GM12873 (cell line): ENCODE data around the gene PTPRO.

Experiments
- TF ChIP-seq, protein P1 (sequence below): IDR thresholded peaks from 2 replicates; pipeline ENCODE4 v1.5.1; 2012; ENCODE audit warnings: low read depth, mild to moderate bottlenecking, moderate library complexity, low read length, control low read depth; ENCODE audit not compliant: insufficient read depth; ENCODE audit errors: missing control alignments

Gene PTPRO

DNA sequence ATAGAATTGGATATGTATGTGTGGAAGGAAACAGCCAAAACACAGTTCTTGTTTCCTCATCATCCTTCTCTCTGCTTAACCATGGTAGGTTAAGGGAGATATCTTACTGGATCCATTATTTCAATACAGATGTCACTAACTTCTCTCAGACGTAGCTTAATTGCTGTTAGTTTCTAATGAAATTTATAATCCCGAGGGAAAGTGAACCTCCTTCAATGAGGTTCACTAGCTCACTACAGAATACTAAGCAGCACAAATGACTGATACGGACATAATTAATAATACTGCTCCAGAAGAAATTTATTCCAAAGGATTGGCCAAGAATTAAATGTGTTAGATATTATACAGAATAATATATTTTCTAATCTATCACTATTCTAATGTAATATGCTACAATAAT, 28.6 kb upstream of the PTPRO start:
- TF ChIP-seq, protein P1, sequence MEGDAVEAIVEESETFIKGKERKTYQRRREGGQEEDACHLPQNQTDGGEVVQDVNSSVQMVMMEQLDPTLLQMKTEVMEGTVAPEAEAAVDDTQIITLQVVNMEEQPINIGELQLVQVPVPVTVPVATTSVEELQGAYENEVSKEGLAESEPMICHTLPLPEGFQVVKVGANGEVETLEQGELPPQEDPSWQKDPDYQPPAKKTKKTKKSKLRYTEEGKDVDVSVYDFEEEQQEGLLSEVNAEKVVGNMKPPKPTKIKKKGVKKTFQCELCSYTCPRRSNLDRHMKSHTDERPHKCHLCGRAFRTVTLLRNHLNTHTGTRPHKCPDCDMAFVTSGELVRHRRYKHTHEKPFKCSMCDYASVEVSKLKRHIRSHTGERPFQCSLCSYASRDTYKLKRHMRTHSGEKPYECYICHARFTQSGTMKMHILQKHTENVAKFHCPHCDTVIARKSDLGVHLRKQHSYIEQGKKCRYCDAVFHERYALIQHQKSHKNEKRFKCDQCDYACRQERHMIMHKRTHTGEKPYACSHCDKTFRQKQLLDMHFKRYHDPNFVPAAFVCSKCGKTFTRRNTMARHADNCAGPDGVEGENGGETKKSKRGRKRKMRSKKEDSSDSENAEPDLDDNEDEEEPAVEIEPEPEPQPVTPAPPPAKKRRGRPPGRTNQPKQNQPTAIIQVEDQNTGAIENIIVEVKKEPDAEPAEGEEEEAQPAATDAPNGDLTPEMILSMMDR = no peak

DNA sequence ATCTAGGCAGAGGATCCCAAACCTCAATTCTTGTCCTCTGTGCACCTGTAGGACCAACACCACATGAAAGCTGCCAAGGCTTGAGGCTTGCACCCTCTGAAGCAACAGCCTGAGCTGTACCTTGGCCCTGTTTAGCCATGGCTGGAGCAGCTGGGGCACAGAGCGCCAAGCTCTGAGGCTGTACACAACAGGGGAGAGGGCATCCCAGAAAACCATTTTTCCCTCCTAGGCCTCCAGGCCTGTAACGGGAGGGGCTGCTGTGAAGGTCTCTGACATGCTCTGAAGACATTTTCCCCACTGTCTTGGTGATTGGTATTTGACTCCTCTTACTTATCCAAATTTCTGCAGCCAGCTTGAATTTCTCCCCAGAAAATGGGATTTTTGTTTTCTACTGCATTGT, 22.4 kb upstream of the PTPRO start:
- TF ChIP-seq, protein P1 = no peak

DNA sequence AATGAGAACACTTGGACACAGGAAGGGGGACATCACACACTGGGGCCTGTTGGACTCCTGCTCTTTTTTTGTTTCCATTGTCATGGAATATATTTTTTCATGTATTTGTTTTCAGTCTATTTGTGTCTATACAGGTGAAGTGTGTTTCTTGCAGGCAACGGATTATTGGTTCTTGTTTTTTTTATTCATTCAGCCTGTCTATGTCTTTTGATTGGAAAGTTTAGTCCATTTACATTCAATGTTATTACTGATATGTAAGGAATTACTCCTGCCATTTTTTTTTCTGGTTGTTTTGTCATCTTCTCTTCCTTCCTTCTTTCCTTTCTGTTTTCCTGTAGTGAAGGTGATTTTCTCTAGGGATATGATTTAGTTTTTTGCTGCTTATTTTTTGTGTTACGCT, 18.0 kb upstream of the PTPRO start:
- TF ChIP-seq, protein P1 = no peak

DNA sequence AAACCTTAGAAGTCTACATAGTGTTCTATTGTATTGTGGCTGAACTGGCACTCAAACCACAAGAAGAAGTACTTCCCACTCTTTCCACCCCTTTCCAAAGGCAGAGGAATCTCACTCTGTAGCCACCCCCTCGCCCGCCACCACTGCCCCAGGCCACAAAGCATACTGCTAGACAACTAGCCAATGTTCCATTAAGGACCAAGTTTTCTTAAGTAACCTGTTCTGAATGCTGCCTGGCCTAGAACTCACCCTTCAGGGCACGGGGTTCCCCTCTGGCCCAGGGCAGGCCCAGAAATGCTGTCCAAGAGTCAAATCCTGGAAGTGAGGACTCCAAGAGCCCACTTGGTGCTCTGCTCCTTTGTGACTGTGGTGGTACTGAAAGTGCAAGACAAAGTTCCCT, 15.7 kb upstream of the PTPRO start:
- TF ChIP-seq, protein P1 = no peak

DNA sequence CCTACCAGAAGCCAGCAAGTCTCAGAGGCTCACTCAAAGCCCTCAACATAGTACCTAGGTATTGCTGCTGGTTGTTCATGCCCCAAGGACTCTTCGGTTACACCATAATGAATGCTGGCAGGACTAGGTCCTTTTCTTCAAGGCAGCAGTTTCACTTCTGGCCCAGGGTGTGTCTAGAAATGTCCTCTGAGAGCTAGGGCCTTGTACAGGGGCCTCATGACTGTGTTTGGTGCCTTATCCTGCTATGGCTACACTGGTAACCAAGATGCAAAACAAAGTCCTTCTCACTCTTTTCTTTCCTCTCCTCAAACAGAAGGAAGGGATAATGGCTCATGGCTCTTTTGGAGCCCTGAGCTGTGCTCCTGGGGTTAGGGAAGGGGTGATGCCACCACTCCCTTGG, 15.2 kb upstream of the PTPRO start:
- TF ChIP-seq, protein P1 = no peak

DNA sequence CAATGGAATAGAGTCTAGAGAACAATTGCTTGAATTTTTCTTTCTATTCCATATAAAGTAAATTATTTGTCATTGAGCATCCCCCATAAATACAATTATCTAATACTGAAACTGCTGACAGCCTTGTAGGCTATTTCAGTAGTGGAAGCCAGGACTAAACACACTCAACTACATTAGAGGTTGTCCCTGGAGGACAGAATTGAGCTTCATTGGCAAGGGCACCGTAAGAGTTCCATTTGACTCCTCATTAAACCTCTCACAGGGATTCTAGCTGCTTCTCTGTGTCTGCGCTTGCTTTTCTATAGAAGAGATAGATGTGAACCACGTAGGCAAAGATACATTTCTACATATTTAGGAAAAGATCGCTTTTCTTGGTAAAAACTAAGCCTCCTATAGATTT, 3.5 kb upstream of the PTPRO start:
- TF ChIP-seq, protein P1 = no peak

DNA sequence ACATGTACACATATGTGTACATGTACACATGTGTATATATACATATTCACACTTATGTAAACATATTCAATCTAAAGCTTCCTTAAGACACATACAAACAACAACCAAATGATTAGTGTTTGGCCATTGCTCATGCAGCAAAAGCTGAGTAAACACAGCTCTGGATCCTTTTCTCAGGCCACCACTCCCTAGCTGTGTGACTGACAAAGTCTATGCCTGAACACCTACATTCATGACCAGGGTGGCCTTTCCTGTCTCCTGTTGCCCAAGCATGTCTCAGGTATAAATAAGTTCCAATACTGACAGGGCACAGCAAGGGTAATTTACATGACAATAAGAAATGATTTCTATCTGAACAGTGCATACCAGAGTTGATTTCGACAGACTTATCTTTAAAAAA, 1.4 kb upstream of the PTPRO start:
- TF ChIP-seq, protein P1 = no peak
